PFSK-1 (cell line): ENCODE measurements around the gene INPP4B.

Experiments used
- FOXP2 ChIP-seq: optimal IDR thresholded peaks from 2 replicates; pipeline ENCODE3; 2011; ENCODE audit warnings: borderline replicate concordance, control low read depth, inconsistent platforms; ENCODE audit not compliant: insufficient read depth; ENCODE audit errors: extremely low read length, extremely low read depth
- POLR2AphosphoS5 ChIP-seq: IDR thresholded peaks from 2 replicates; pipeline ENCODE4 v1.6.1; 2012; ENCODE audit warnings: low read depth, mild to moderate bottlenecking, control low read depth, low read length, moderate library complexity
- REST ChIP-seq, 2 experiments: IDR thresholded peaks; 2 replicates each; pipeline versions ENCODE4 v1.6.1 to v1.8.0; 2011 to 2012; ENCODE audit warnings: low read depth in 2 of 2, low read length in 2 of 2, control low read depth in 1 of 2, inconsistent platforms in 1 of 2, mild to moderate bottlenecking in 1 of 2, moderate library complexity in 1 of 2; ENCODE audit not compliant: insufficient read depth in 1 of 2
- TAF1 ChIP-seq: IDR thresholded peaks from 2 replicates; pipeline ENCODE4 v1.6.1; 2012; ENCODE audit warnings: low read length, control low read depth, borderline replicate concordance; ENCODE audit not compliant: insufficient read depth

DNA sequence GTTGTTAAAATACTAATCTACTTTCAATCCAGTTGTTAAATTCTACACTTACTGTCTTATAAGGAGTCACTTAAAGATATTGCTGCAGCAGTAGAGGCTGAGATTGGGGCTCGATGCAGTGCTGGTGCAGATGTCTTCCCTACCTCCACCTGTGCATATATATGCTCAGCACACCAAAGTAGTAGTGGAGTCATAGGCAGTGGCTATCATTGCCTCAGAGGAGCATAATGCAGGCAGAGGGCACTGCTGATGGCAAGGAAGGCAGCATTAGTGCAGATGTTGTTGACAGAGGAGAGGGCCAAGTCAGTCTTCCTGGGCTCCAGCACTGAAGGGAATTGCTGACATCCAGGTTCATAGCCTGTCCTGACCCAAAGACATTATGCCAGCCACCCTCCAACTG, 35.1 kb downstream of the INPP4B start:
- TF ChIP-seq FOXP2: no peak
- TF ChIP-seq REST (IDR thresholded peaks at IDR 0.05; ENCODE audit: insufficient read depth in 1 of 2, low read depth in 2 of 2, low read length in 2 of 2): no peak
- TF ChIP-seq POLR2AphosphoS5: no peak
- TF ChIP-seq TAF1: no peak
